ENCODE results near the gene BMPR2.

- TF ChIP-seq CTCF (IDR thresholded peaks at IDR 0.05), result no peak
- TF ChIP-seq POLR2AphosphoS5 (IDR thresholded peaks at IDR 0.05), result no peak
- TF ChIP-seq POLR2A (IDR thresholded peaks at IDR 0.05), result no peak
These were observed 42.4 kb downstream of the BMPR2 start for GRCh38 chr2:202418511-202418910.

Measured in breast epithelium (tissue), 3 donors.